DMS114 treated with DMSO at 0.1 percent for 48 hours (cell line): Measurements from ENCODE around the gene SRPRA.
"Not testable (repeated sequence)": the region's sequence is repeated elsewhere in the genome, so short reads cannot be mapped to it uniquely, and the experiment has no call there.

ENCODE experiments used
- DNase-seq: peaks from one replicate; lab custom pipeline; 2025; ENCODE audit not compliant: unreplicated experiment; lab: John Stamatoyannopoulos, UW

Gene SRPRA, protein sequence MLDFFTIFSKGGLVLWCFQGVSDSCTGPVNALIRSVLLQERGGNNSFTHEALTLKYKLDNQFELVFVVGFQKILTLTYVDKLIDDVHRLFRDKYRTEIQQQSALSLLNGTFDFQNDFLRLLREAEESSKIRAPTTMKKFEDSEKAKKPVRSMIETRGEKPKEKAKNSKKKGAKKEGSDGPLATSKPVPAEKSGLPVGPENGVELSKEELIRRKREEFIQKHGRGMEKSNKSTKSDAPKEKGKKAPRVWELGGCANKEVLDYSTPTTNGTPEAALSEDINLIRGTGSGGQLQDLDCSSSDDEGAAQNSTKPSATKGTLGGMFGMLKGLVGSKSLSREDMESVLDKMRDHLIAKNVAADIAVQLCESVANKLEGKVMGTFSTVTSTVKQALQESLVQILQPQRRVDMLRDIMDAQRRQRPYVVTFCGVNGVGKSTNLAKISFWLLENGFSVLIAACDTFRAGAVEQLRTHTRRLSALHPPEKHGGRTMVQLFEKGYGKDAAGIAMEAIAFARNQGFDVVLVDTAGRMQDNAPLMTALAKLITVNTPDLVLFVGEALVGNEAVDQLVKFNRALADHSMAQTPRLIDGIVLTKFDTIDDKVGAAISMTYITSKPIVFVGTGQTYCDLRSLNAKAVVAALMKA

DNA sequence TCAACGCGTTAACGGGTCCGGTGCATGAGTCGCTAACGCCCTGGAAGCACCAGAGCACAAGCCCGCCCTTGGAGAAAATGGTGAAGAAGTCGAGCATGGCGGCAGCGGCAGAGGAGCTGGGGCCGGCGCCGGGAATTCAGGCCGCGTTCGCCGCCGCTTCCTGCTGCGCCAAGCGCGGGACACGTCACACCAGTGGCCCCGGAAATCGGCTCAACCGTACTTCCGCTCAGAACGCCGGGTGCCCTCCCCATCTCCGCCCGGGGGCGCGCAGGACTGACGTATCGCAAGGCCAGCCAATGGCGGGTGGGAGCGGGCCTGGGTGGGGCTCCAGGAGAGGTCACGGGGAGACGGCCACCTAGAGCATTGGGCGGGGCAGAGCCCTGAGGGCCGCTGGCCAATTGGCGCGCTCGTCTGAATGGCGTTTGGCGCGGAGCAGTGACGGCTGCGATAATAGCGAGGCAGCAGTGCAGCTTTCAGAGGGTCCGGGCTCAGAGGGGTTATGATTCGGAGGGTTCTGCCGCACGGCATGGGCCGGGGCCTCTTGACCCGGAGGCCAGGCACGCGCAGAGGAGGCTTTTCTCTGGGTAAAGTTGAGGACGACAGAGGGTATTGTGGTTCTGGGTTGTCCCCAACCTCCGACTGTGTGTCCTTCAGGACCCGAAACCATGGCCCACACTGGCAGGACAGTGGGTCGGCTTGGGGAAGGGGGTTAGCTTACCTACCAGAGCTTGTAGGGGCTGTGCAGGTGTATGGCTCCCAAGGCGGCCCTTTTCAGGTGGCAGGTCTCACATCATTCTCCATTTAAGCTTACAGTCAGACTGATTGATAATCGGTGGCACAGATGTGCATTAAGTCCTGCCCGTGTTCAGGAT is at the start of gene SRPRA, which contains the start of gene FOXRED1:
Gene SRPRA, minus strand, starts transcription at position 188 of the 872 bp plus-strand sequence. Its CDS starts 91 bp downstream, at position 97.
Gene FOXRED1, plus strand, starts transcription at position 447 of the 872 bp plus-strand sequence. Its CDS starts 53 bp downstream, at position 500.
- peak; percentile 88 for DNase-seq

DNA sequence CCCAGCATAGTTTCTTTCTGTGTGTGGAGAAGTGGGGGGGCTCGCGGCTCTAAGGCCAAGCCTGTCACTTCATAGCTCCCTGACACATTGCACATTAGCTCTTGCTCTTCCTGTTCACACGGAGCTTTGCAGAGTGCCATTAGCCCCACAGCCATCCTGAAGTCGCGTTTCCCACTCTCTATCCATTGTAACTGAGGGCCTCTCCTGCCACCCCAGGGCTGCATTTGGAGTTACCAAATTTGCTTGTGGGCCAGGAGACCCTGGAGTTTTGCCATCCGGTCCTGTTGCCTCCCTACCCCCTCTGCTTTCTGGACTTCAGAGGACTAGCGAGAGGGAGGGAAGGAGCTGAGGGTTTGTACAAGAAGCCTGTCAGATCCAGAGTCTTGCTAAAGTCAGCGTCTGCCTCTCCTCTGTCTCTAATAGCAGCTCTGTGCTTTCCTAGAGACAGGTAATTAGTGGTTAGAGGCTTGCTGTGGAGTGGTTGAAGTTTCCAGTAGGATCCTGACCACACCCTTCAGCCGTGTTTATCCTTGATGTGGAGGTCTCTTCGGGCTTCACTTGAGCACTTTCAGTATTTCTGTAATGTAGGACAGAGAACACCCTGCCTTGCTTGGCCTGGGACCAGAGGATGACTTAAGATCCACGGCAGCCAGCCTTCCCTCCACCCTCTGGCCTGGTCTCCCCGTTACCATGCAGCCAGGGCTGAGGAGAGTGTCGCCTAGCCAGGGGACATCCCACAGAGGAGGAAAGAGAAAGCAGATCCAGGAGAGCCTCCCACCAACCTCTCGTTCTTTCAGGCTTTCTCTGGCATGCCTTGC is 49.3 kb upstream of the SRPRA start:
- DNase-seq: no peak

DNA sequence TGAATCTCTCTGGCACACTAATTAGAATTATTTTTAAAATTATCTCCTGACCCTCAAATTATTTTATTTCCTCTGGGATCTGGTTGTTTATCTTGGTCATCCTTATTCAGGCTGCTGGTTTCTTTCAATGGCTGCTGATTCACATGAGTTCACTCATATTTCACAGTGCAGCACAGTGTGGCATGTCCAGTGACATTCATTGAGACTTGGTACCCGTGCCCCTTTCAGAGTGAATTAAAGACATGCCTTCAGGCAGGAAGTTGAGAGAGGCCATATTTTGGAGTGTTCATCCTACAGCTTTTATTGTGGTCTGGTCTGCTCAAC is 48.7 kb upstream of the SRPRA start:
- DNase-seq: no peak

DNA sequence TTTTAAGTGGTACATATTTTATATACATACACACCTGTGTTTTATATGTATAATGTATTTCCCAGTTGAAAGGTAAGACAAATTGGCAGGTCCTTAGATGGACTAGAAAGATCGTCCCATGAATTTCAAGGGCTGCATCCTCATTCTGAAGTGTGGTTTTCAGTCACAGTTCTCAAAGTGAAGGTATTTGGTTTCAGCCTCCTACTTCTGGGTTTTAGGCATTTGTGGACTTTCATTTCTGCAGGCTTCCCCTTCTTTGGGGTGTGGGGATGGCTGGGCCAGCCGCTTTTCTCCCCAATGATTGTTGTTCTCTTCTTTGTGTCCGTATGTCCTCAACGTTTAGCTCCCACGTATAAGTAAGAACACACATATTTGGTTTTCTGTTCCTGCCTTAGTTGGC is 45.1 kb upstream of the SRPRA start:
- no peak for DNase-seq

DNA sequence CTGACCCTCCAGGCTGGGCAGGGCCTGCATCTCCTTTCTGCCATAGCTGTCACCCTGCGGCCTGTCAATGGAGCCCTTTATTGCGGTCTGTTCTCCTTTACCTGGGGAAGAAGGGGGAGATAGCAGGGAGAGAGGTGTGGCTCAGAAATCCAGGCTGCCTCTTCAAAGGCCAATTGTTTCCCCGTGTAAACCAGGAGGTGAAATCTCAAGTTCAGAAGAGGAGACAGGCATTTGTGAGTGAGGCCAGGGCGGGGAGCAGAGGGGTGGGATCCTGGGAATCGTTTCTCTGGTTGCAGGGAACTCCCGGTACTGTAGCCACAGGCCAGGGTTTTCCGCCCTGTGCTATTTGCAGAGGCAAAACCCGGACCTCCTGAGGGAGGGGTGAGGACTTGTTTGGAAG is 44.3 kb upstream of the SRPRA start:
- DNase-seq: no peak

DNA sequence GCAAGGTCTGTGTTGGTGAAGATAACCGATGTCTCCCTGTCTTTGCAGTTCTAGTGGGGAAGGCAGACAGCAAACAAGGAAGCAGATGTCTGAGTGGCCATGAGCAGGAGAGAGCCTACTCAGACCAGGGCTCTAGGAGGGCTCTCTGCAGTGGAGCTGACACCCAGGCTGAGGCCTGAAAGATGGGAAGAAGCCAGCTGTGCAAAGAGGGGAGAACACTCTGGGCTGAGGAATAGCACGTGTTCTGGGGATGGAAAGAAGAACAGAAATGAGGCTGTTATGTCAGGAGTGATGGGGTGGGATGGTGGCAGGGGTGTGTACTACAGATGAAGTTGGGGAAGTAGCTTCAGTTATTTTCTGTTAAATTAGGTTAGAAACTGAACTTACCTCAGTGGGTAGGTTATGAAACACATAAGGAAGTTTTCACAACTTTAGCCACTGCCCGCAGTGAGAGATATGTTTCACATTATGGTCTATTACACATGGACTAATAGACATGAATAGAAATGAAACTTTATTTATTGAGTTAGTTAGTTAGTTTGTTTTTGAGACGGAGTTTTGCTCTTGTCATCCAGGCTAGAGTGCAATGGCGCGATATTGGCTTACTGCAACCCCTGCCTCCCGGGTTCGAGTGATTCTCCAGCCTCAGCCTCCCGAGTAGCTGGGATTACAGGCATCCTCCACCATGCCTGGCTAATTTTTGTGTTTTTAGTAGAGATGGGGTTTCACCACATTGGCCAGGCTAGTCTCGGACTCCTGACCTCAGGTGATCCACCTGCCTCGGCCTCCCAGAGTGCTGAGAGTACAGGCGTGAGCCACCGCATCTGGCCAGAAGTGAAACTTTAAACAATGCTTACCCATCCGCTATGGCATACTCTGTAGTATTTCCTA is 43.0 kb upstream of the SRPRA start:
- no peak for DNase-seq

DNA sequence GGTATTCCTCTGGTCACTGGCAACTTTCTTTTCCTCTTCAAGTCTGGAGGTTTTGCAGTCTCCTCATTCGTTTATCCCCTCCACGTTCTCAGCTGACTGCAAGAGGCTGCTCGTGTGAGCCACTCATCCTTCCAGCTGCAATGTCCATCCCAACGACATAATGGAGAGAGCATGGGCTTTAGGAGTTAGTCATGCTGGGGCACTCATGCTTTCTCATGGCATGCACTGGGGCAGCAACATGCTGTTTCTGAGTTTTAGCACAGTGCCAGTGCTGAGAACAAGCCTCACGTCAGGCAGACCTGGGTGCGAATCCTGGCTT is 42.3 kb upstream of the SRPRA start:
- no peak for DNase-seq

DNA sequence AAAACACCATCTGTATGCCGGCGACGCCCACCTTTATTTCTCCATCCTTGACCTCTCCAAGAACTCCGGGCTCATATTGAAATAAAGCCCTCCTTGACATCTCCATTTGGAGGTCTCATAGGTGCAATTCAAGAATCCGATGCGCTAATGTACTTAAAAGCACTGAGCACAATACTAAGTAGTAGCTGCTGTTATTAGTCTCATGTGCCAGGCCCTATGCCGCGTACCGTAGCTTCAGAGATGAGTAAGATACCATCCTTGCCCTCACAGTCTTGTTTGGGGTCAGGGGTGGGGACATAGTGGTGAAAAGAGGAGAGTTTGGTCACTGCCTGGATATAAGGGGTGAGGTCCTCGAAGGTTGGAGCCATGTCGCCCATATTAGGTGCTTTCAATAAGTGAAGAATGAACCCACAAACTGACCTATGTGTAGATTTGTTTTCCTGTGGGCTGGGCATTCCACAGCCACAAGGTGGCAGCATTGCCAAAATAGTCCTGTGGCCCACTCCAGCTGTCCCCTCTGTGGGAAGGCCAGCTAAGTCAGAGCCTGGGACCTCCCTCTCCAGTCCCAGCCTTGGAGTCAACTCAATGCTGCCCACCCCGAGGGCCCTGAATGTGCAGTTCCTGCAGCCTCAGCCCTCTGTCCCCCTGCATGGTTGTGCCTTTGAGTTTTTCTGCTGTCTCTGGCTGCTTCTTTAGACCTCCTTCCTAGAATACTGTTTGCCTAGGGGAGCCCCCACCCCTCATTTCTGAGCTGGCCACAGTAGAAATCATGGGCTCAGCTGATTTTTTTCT is 41.7 kb upstream of the SRPRA start:
- DNase-seq: peak; percentile 13

DNA sequence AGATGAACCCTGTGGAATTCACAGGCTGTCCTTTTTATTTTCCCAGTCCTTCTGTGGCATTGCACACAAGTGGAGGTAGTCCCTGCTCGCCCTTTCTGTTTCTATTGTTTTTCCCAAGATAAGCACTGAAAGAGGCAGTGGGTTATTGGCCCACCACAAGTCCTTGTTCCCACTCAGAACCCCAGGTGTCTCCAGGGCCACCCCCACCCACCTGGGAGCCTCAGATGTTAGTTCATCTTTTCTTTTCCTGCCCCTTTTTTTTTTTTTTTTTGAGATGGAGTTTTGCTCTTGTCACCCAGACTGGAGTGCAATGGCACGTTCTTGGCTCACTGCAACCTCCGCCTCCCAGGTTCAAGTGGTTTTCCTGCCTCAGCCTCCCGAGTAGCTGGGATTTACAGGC is 40.1 kb upstream of the SRPRA start:
- not testable (repeated sequence) for DNase-seq

DNA sequence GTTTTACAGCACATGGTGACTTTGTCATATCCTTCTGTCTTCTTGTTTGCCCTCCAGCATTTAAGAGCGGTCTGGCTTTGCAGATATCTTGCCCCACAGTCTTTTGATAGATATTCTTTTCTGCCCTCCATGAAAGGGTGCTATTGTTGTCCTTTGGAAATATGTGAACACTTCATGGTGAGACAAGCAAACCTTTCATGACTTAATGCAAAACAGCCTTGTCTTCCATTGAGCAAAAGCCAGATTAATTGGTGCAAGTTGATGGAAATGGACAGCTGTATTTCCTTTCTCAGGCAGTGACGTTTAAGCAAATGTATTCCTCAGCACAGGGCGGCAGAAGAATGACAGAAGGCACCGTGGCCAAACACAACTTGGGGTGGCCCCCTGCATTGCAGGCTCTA is 39.6 kb upstream of the SRPRA start:
- DNase-seq: no peak

DNA sequence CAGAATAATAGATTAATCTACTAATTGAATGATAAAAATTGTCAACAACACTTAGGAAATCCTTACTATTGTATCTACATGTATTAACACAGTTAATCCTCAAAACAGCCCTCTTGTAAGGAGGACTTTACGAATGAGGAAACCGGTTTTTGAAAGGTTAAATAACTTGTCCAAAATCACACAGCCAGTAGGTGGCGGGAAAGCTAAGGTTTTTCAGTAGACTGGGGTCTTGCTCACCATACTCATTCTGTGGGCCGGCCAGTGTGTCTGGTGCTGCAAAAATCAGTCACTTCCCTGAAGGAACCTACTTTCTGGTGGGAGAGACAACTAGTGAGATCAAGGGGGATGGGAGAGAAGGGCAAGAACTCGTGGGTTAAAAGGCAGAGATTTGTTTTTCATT is 39.0 kb upstream of the SRPRA start:
- DNase-seq: no peak

DNA sequence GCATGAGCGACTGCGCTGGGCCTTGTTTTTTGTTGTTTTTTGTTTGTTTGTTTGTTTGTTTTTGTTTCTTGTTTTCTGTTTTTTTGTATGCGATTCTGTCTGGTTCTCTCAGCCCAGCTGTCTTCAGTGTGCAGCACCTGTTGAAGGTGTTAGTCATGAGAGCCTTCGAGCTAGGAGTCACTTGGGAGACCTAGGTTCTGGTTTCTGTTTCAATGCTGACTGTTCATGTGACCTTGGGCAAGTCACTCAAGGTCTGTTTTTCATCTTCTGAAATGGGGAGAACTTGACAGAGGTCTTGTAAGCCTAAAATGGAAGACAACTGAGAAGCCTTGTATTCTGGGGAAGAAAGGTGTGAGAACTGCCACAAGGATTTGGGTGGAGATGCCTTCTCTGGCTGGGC is 37.0 kb upstream of the SRPRA start:
- no peak for DNase-seq

DNA sequence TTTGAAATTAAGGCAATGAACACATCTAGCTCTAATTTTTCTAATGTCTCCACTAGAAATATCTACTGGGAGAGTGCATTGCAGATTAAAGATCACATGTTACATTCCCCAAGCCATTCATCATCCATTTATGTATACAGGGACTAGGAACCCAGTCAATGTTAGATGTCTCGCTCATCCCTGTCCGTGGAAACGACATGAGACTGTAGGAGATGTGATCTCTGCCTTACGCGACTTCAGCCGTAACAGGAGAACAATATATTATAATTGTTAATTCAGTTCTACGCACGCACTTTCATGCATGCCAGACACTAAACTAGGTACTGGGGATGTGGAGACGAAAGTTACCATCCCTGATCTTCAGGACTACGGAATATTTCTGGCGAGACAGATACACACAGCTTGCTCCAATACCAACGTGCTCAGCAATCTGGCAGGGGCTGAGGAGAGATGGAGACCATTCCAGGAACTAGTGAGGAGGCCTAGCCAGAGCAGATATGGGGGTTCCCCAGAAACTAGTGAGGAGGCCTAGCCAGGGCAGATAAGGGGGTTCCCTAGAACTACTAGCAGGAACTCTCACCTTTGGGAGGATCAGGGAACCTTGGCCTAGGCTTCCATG is 35.9 kb upstream of the SRPRA start:
- DNase-seq: no peak

DNA sequence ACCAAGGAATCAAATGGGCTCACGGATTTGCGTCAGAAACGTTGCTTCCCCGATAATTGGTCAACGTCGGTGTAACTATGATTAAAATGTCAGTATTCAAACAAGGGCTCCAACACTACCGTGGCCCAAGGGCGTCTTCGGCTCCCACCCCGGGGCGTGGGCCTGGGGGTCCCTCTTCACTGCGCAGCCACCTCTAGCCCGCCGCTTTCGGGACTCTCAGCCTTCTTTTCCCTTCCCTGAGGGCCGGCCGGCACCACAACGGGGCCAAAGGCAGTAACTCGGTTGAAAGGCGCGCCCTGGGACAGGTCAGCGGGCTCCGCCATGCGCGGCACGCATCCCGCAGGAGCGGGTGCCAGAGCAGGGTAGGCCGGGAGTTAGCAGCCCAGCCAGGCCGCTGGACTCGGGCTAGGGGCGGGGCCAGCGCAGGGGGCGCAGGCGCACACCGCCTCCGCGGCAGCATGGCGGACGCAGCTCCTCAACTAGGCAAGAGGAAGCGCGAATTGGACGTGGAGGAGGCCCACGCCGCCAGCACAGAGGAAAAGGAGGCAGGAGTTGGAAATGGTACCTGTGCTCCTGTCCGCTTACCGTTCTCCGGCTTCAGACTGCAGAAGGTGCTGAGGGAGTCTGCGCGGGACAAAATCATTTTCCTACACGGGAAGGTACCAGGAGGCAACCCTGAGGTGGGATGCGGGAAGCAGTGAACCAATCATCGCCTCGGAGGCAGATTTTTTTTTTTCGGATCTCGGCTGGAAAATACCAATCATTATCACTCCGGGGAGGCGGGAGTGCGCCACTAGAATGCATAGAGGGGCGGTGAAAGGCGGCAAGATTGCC is 35.1 kb upstream of the SRPRA start, which contains the start of gene DCPS:
Gene DCPS, plus strand, starts transcription at position 438 of the 834 bp plus-strand sequence. Its CDS starts 21 bp downstream, at position 459.
- DNase-seq: peak; percentile 73

DNA sequence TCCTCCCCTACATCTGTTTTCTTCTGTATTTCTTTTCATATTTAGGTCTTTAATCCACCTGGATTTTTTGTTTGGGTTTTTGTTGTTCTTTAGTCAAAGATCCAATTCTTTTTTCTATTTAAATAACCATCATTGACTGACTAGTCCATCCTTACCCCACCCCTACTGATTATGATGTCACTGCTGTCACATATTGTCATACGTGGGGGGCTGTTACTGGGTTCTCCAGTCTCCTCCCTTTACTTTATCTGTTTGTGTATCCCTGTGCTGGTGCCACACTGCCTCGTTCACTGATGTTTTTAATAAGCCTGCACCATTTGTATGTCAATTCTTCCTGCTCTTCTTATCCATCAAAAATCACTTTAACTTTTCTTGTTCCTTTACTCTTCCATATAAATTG is 28.3 kb upstream of the SRPRA start:
- DNase-seq: no peak

DNA sequence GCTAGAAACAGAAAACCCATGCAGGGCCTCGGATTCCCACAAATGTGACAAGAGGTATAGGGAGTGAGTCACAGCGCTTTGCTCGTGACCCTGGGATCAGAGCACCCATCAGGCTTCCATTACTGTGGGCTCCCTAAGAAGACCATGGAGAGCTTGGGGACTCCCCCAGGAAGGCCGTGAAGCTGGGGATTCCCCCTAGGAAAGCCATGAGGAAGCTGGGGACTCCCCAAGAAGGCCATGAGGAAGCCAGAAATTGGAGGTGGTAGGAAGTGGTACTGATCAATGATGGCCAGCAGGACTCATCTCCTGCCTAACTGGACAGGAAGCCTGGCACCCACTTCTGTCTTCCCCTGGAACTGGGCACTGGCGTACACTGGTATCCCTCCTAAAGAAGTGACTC is 25.0 kb upstream of the SRPRA start:
- DNase-seq: no peak

DNA sequence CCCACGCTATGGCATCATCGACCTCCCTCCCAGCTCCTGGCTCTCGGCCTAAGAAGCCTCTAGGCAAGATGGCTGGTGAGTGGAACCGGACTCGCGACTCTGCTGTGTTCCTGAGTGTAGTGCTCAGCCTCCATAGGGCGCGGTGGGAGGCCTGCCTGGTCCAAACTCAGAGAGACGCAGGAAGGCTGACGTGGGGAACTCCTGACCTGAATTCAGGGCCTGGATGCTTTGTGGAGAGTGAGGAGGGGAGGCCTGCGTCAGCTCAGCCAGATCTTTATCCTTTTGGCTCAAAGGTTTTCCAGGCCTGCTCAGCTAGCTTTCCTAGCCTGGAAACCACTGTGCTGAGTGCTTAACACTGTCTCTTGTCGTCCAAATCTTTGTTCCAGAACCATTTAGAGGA is 22.2 kb upstream of the SRPRA start:
- DNase-seq: no peak

DNA sequence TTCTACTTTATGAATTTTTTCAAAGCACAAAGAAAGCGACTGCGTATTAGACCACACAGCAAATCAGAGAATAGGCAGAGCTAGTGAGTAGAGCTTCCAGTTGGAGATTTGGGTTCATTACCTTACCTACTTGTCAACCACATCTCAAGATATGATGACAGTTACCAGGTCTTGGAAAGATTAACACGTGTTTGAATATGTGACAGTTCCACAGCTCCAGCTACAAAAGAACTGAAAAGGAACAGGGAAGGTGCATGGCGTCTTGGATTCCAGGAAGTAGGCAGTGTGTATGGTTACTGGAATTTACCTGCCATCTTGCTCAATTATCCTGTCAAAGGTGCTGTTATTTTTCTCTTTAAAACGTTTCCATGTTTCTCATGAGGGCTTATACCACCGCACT is 19.5 kb upstream of the SRPRA start:
- no peak for DNase-seq
